Measurements from ENCODE around the gene INTS1.

- no peak for TF ChIP-seq EZH2 (IDR thresholded peaks at IDR 0.05; ENCODE audit: borderline replicate concordance, low read length)
- TF ChIP-seq, protein P1, sequence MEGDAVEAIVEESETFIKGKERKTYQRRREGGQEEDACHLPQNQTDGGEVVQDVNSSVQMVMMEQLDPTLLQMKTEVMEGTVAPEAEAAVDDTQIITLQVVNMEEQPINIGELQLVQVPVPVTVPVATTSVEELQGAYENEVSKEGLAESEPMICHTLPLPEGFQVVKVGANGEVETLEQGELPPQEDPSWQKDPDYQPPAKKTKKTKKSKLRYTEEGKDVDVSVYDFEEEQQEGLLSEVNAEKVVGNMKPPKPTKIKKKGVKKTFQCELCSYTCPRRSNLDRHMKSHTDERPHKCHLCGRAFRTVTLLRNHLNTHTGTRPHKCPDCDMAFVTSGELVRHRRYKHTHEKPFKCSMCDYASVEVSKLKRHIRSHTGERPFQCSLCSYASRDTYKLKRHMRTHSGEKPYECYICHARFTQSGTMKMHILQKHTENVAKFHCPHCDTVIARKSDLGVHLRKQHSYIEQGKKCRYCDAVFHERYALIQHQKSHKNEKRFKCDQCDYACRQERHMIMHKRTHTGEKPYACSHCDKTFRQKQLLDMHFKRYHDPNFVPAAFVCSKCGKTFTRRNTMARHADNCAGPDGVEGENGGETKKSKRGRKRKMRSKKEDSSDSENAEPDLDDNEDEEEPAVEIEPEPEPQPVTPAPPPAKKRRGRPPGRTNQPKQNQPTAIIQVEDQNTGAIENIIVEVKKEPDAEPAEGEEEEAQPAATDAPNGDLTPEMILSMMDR (IDR thresholded peaks at IDR 0.05; ENCODE audit: low read length), result no peak
These were observed 7.5 kb upstream of the INTS1 start for GRCh38 chr7:1511444-1512422.

Data from OCI-LY1 (cell line).